Osteoblast (primary cell): ENCODE data around the gene ZDHHC6. TPM values are rescaled to one million over a fixed set of nuclear protein-coding genes. Genes with fewer than 3 reads are reported as not detected.

Source experiments
- DNase-seq: peaks from one replicate; pipeline ENCODE4 v3.0.0; 2011; ENCODE audit warnings: low spot score, mixed read lengths; ENCODE audit not compliant: insufficient read length; ENCODE audit errors: missing footprints
- H2AFZ ChIP-seq: 2 replicates; pipeline ENCODE4 v1.6.0; 2011; ENCODE audit warnings: mild to moderate bottlenecking, low read length
- H3K27ac ChIP-seq: 2 replicates; pipeline ENCODE4 v1.5.1; 2011; ENCODE audit warnings: mild to moderate bottlenecking, low read depth, low read length, moderate library complexity
- H3K27me3 ChIP-seq: 2 replicates; pipeline ENCODE4 v1.6.0; 2012; ENCODE audit warnings: mild to moderate bottlenecking, control low read depth, inconsistent platforms, low read length, moderate library complexity; ENCODE audit not compliant: insufficient read depth
- H3K36me3 ChIP-seq: 2 replicates; pipeline ENCODE4 v1.5.1; 2011; ENCODE audit warnings: mild to moderate bottlenecking, low read length, control low read depth, moderate library complexity; ENCODE audit not compliant: insufficient read depth
- H3K4me1 ChIP-seq: 2 replicates; pipeline ENCODE4 v1.5.1; 2011; ENCODE audit warnings: mild to moderate bottlenecking, low read length, control low read depth, moderate library complexity; ENCODE audit not compliant: insufficient read depth
- H3K4me2 ChIP-seq: 2 replicates; pipeline ENCODE4 v1.6.0; 2011; ENCODE audit warnings: mild to moderate bottlenecking, low read length; ENCODE audit not compliant: insufficient read depth
- H3K4me3 ChIP-seq: fragments of 200-600 bp; sonication (generic); 3 replicates; pipeline ENCODE4 v1.5.1; 2012; ENCODE audit warnings: mild to moderate bottlenecking, low read length, inconsistent platforms; ENCODE audit not compliant: insufficient read depth
- H3K79me2 ChIP-seq: 2 replicates; pipeline ENCODE4 v1.6.0; 2012; ENCODE audit warnings: mild to moderate bottlenecking, low read length, control low read depth, inconsistent platforms; ENCODE audit not compliant: insufficient read depth
- H3K9me3 ChIP-seq: 2 replicates; pipeline ENCODE4 v1.5.1; 2011; ENCODE audit warnings: low read depth, low read length, control low read depth
- H4K20me1 ChIP-seq: 2 replicates; pipeline ENCODE4 v1.6.0; 2012; ENCODE audit warnings: mild to moderate bottlenecking, low read length, control low read depth; ENCODE audit not compliant: insufficient read depth
- CTCF ChIP-seq: IDR thresholded peaks from 2 replicates; pipeline ENCODE4 v1.5.1; 2011; ENCODE audit warnings: mild to moderate bottlenecking, low read depth, low read length, moderate library complexity; ENCODE audit errors: extremely low read depth
- total RNA-seq: library from RNA; depleted of rRNA; stranded (reverse); fragments of >200 nt; gene quantifications from 2 replicates; pipeline ENCODE4 v1.2.3, GENCODE V29; 2012

Gene ZDHHC6
- total RNA-seq, 1 donor, result 26.1 TPM

DNA sequence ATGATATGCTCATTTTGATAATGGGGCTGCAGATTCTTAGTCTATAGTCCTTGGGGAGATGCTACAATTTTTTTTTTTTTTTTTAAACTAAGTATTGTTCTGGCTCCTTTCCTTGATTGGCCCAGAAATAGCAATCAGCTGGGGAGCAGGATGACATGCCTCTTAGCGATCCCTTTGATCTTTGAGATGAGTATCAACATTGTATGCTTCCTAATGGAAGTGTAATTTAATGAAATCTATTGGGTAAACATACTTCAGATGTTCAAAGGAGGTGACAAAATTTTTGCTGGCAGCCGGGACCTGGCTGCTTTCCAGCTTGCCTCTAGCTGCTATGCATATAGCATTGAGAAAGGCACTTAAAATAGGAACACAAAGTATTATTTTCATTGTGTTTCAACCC lies 43.8 kb upstream of the ZDHHC6 start:
- DNase-seq, result no peak
- no peak overlapping the region for H3K4me3 ChIP-seq
- no peaks in the 10 kb centered on the region for H3K9me3 ChIP-seq
- peak overlapping the region; percentile 13 for H3K4me2 ChIP-seq
- H3K79me2 ChIP-seq, result no peaks in the 10 kb centered on the region
- H3K27me3 ChIP-seq, result no peaks in the 10 kb centered on the region
- H4K20me1 ChIP-seq, result peaks cover 10% of the 10 kb centered on the region
- H3K4me1 ChIP-seq, result peaks cover 13% of the 10 kb centered on the region
- no peaks in the 10 kb centered on the region for H3K36me3 ChIP-seq
- TF ChIP-seq CTCF, result no peak
- no peak overlapping the region for H3K27ac ChIP-seq
- no peak overlapping the region for H2AFZ ChIP-seq

DNA sequence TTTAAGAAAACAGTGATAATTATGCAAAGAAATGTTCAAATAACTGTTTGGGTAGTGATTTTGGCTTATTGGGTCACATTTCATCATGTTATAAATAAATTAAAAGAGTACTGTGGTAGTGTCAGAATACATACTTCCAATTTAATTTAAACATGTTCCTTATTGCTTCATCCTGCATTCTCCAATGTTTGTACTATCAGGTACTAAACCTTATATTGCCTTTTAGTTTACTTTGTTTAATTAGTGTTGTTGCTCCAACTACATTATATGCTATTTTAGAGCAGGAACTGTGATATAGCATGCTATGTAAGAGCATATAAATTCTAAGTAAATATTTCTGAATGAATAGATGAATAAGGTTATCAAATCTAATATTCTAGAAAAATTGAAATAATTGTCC lies 41.2 kb upstream of the ZDHHC6 start:
- TF ChIP-seq CTCF, result no peak
- H2AFZ ChIP-seq, result no peak overlapping the region

GRCh38 chr10:112484399-112484798 lies 37.7 kb upstream of the ZDHHC6 start:
- H3K27me3 ChIP-seq, result no peaks in the 10 kb centered on the region
- H3K27ac ChIP-seq, result no peak overlapping the region
- no peaks in the 10 kb centered on the region for H4K20me1 ChIP-seq

More for the DNA sequence above, 41.2 kb upstream of the ZDHHC6 start:
- DNase-seq, result no peak
- Histone ChIP-seq H3K4me3 (no peak overlapping the region), H3K4me2 (no peak overlapping the region), H4K20me1 (peaks cover 10% of the 10 kb centered on the region), H3K27ac (no peak overlapping the region), H3K9me3 (no peaks in the 10 kb centered on the region), H3K27me3 (no peaks in the 10 kb centered on the region), H3K4me1 (peaks cover 13% of the 10 kb centered on the region), H3K79me2 (no peaks in the 10 kb centered on the region), H3K36me3 (no peaks in the 10 kb centered on the region)

GRCh38 chr10:112481602-112482001 lies 34.9 kb upstream of the ZDHHC6 start:
- no peaks in the 10 kb centered on the region for H4K20me1 ChIP-seq
- DNase-seq, result no peak
- no peaks in the 10 kb centered on the region for H3K9me3 ChIP-seq
- H3K4me2 ChIP-seq, result no peak overlapping the region
- H3K4me3 ChIP-seq, result no peak overlapping the region
- no peaks in the 10 kb centered on the region for H3K4me1 ChIP-seq
- no peak overlapping the region for H2AFZ ChIP-seq
- H3K36me3 ChIP-seq, result no peaks in the 10 kb centered on the region
- no peak for TF ChIP-seq CTCF
- H3K27ac ChIP-seq, result no peak overlapping the region
- no peaks in the 10 kb centered on the region for H3K27me3 ChIP-seq
- H3K79me2 ChIP-seq, result peaks cover 3% of the 10 kb centered on the region

More at GRCh38 chr10:112484399-112484798, 37.7 kb upstream of the ZDHHC6 start:
- no peak overlapping the region for H3K4me2 ChIP-seq
- H2AFZ ChIP-seq, result no peak overlapping the region
- no peaks in the 10 kb centered on the region for H3K9me3 ChIP-seq
- no peak overlapping the region for H3K4me3 ChIP-seq
- no peak for TF ChIP-seq CTCF
- no peak for DNase-seq
- peaks cover 3% of the 10 kb centered on the region for H3K79me2 ChIP-seq
- no peaks in the 10 kb centered on the region for H3K4me1 ChIP-seq
- H3K36me3 ChIP-seq, result no peaks in the 10 kb centered on the region
